ENCODE data around the gene RXRA. TPM values are rescaled to one million over a fixed set of nuclear protein-coding genes. Genes with fewer than 3 reads are reported as not detected.

The RXRA gene
- polyA plus RNA-seq, 1 donor: 74.6 TPM

DNA sequence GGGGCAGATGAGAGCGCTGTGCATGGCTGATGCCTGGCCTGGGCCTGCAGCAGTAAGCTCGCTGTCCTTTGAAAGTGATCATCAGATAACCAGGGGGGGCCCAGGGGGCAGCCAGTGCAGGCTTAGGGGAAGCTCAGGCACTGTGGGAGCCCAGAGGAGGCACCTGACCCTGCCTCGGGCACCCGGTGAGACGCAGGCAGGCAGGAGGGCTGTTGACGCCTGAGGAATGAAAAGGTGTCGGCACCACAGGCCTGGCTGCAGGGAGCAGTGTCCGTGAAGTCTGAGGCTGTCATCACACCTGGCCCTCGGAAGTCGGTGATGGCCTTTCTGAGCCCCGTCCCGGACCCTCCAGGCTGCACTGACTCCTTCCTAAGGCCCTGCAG is 84.6 kb downstream of the RXRA start:
- Histone ChIP-seq H3K4me1 (ENCODE audit: control insufficient read depth, insufficient read depth, low read length) (peaks cover 17% of the 10 kb centered on the region), H3K36me3 (ENCODE audit: control insufficient read depth, insufficient read depth, low read length) (peaks cover 70% of the 10 kb centered on the region), H3K9me3 (ENCODE audit: control insufficient read depth, low read depth, low read length) (no peaks in the 10 kb centered on the region), H3K27ac (ENCODE audit: low read length) (no peak overlapping the region), H3K27me3 (ENCODE audit: control insufficient read depth, insufficient read depth, low read length) (no peaks in the 10 kb centered on the region), H3K4me3 (ENCODE audit: low read length) (no peak overlapping the region)
- no CpG with 5 or more reads among the region's 12 CpGs for WGBS (ENCODE audit: insufficient coverage, low lambda C conversion rate)
- DNase-seq: no peak

- no peaks in the 10 kb centered on the region for H3K27me3 ChIP-seq (ENCODE audit: control insufficient read depth, insufficient read depth, low read length)
- DNase-seq: no peak
- no peak overlapping the region for H3K4me3 ChIP-seq (ENCODE audit: low read length)
- peaks cover 15% of the 10 kb centered on the region for H3K4me1 ChIP-seq (ENCODE audit: control insufficient read depth, insufficient read depth, low read length)
- H3K27ac ChIP-seq (ENCODE audit: low read length): no peak overlapping the region
- H3K9me3 ChIP-seq (ENCODE audit: control insufficient read depth, low read depth, low read length): no peaks in the 10 kb centered on the region
- no CpG with 5 or more reads among the region's 25 CpGs for whole genome bisulfite sequencing (ENCODE audit: insufficient coverage, low lambda C conversion rate)
- peaks cover 67% of the 10 kb centered on the region for H3K36me3 ChIP-seq (ENCODE audit: control insufficient read depth, insufficient read depth, low read length)
Measured at GRCh38 chr9:134411440-134412297, 85.4 kb downstream of the RXRA start.

GRCh38 chr9:134412298-134412711 is 86.0 kb downstream of the RXRA start:
- WGBS (ENCODE audit: insufficient coverage, low lambda C conversion rate): no CpG with 5 or more reads among the region's 16 CpGs
- no peak for DNase-seq
- H3K36me3 ChIP-seq (ENCODE audit: control insufficient read depth, insufficient read depth, low read length): peaks cover 70% of the 10 kb centered on the region
- no peaks in the 10 kb centered on the region for H3K27me3 ChIP-seq (ENCODE audit: control insufficient read depth, insufficient read depth, low read length)
- no peak overlapping the region for H3K4me3 ChIP-seq (ENCODE audit: low read length)
- no peaks in the 10 kb centered on the region for H3K9me3 ChIP-seq (ENCODE audit: control insufficient read depth, low read depth, low read length)
- H3K4me1 ChIP-seq (ENCODE audit: control insufficient read depth, insufficient read depth, low read length): peaks cover 10% of the 10 kb centered on the region
- no peak overlapping the region for H3K27ac ChIP-seq (ENCODE audit: low read length)

DNA sequence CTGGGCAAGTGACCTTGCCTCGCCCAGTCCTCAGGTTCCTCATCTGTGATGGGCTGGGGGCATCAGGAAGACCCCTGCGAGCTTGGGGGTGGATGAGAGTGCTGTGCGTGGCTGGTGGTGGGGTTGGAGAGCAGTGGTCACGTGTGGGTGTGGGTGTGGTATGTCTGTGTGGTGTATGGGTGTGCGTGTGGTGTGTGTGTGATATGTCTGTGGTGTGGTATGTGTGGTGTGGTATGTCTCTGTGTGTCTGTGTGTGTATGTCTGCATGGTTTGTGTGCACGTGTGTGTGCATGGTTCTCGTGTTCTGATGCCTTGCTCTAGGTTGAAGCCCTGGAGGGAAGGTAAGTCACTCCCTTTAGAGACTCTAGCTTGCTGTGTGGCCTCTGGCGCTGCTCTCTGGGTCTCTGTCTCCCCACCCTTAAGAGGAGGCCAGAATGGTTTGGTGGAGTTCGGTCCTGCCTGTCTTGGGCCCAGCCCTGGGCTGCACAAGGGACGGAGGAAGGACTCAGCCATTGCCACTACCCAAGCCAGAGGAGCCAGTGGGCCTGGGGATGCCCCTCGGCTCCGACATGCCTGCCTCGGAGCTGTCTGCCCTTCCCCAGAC is 87.0 kb downstream of the RXRA start:
- Histone ChIP-seq H3K9me3 (ENCODE audit: control insufficient read depth, low read depth, low read length) (no peaks in the 10 kb centered on the region), H3K4me1 (ENCODE audit: control insufficient read depth, insufficient read depth, low read length) (peaks cover 10% of the 10 kb centered on the region), H3K27me3 (ENCODE audit: control insufficient read depth, insufficient read depth, low read length) (no peaks in the 10 kb centered on the region), H3K27ac (ENCODE audit: low read length) (no peak overlapping the region), H3K4me3 (ENCODE audit: low read length) (no peak overlapping the region), H3K36me3 (ENCODE audit: control insufficient read depth, insufficient read depth, low read length) (peaks cover 74% of the 10 kb centered on the region)
- no CpG with 5 or more reads among the region's 13 CpGs for WGBS (ENCODE audit: insufficient coverage, low lambda C conversion rate)
- no peak for DNase-seq

GRCh38 chr9:134413890-134414623 is 87.8 kb downstream of the RXRA start:
- no peak for DNase-seq
- Histone ChIP-seq H3K4me3 (ENCODE audit: low read length) (no peak overlapping the region), H3K36me3 (ENCODE audit: control insufficient read depth, insufficient read depth, low read length) (peaks cover 74% of the 10 kb centered on the region), H3K27me3 (ENCODE audit: control insufficient read depth, insufficient read depth, low read length) (no peaks in the 10 kb centered on the region), H3K4me1 (ENCODE audit: control insufficient read depth, insufficient read depth, low read length) (peaks cover 12% of the 10 kb centered on the region), H3K9me3 (ENCODE audit: control insufficient read depth, low read depth, low read length) (no peaks in the 10 kb centered on the region), H3K27ac (ENCODE audit: low read length) (no peak overlapping the region)
- no CpG with 5 or more reads among the region's 29 CpGs for WGBS (ENCODE audit: insufficient coverage, low lambda C conversion rate)

- no peak for DNase-seq
- WGBS (ENCODE audit: insufficient coverage, low lambda C conversion rate): no CpG with 5 or more reads among the region's 17 CpGs
- Histone ChIP-seq H3K27me3 (ENCODE audit: control insufficient read depth, insufficient read depth, low read length) (no peaks in the 10 kb centered on the region), H3K4me3 (ENCODE audit: low read length) (no peak overlapping the region), H3K36me3 (ENCODE audit: control insufficient read depth, insufficient read depth, low read length) (peaks cover 74% of the 10 kb centered on the region), H3K4me1 (ENCODE audit: control insufficient read depth, insufficient read depth, low read length) (peaks cover 12% of the 10 kb centered on the region), H3K9me3 (ENCODE audit: control insufficient read depth, low read depth, low read length) (no peaks in the 10 kb centered on the region), H3K27ac (ENCODE audit: low read length) (no peak overlapping the region)
Measured at GRCh38 chr9:134414900-134415425, 88.7 kb downstream of the RXRA start.

- DNase-seq: no peak
- H3K4me1 ChIP-seq (ENCODE audit: control insufficient read depth, insufficient read depth, low read length): peaks cover 20% of the 10 kb centered on the region
- H3K27me3 ChIP-seq (ENCODE audit: control insufficient read depth, insufficient read depth, low read length): no peaks in the 10 kb centered on the region
- H3K27ac ChIP-seq (ENCODE audit: low read length): no peak overlapping the region
- no peaks in the 10 kb centered on the region for H3K9me3 ChIP-seq (ENCODE audit: control insufficient read depth, low read depth, low read length)
- H3K4me3 ChIP-seq (ENCODE audit: low read length): no peak overlapping the region
- H3K36me3 ChIP-seq (ENCODE audit: control insufficient read depth, insufficient read depth, low read length): peaks cover 76% of the 10 kb centered on the region
- WGBS (ENCODE audit: insufficient coverage, low lambda C conversion rate): no CpG with 5 or more reads among the region's 19 CpGs
Measured at GRCh38 chr9:134416385-134417015, 90.2 kb downstream of the RXRA start.

- Histone ChIP-seq H3K4me3 (ENCODE audit: low read length) (no peak overlapping the region), H3K4me1 (ENCODE audit: control insufficient read depth, insufficient read depth, low read length) (peaks cover 33% of the 10 kb centered on the region), H3K27me3 (ENCODE audit: control insufficient read depth, insufficient read depth, low read length) (no peaks in the 10 kb centered on the region), H3K27ac (ENCODE audit: low read length) (no peak overlapping the region), H3K9me3 (ENCODE audit: control insufficient read depth, low read depth, low read length) (no peaks in the 10 kb centered on the region), H3K36me3 (ENCODE audit: control insufficient read depth, insufficient read depth, low read length) (peaks cover 79% of the 10 kb centered on the region)
- no CpG with 5 or more reads among the region's 8 CpGs for WGBS (ENCODE audit: insufficient coverage, low lambda C conversion rate)
- no peak for DNase-seq
Measured at GRCh38 chr9:134418354-134418753, 92.1 kb downstream of the RXRA start.

DNA sequence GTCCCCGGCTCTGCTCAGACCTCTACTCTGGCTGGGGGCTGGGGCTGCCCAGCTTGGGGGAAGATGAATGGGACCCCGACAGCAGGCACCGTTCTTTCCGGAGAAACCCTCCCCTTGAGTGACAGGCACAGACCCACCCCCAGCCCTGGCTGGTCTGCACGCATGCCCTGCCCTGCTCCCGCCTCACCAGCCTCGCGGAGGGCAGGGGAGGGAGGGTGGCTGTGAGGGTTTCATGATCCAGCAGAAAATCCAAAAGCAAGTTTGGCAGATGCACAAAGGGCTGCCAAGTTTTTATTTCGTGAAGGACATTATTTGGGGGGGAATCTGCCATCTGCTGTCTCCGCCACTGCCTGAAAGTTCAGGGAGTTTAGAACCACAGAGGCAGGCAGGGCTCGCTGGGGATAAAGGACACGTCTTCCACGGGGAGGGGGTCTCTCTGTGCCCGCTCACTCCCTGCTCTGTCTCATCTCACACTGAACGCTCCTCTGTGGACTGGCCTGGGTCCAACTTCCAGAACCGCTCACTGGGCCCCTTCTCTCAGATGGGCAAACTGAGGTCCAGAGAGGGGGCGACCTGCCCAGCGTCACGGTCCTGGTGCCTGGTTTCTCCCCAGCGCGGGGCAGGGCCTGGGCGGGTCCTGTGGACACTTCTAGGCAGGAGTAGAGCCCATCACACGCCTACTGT is 92.9 kb downstream of the RXRA start:
- WGBS (ENCODE audit: insufficient coverage, low lambda C conversion rate): no CpG with 5 or more reads among the region's 23 CpGs
- no peaks in the 10 kb centered on the region for H3K27me3 ChIP-seq (ENCODE audit: control insufficient read depth, insufficient read depth, low read length)
- H3K36me3 ChIP-seq (ENCODE audit: control insufficient read depth, insufficient read depth, low read length): peaks cover 79% of the 10 kb centered on the region
- DNase-seq: no peak
- H3K27ac ChIP-seq (ENCODE audit: low read length): no peak overlapping the region
- H3K9me3 ChIP-seq (ENCODE audit: control insufficient read depth, low read depth, low read length): no peaks in the 10 kb centered on the region
- H3K4me1 ChIP-seq (ENCODE audit: control insufficient read depth, insufficient read depth, low read length): peaks cover 25% of the 10 kb centered on the region
- H3K4me3 ChIP-seq (ENCODE audit: low read length): no peak overlapping the region

Data from large intestine (tissue), 3 donors.